ENCODE results near the gene SYN1.
A peak's percentile ranks its signal among the peaks of the same experiment; 100 is the strongest.

Gene SYN1

GRCh38 chrX:47564438-47565085 lies 55.1 kb downstream of the SYN1 start:
- H2AFZ ChIP-seq (ENCODE audit: low read depth, low read length): no peak overlapping the region
- H3K27me3 ChIP-seq (ENCODE audit: control insufficient read depth in 1 of 2, insufficient read depth in 1 of 2, low read length in 2 of 2): peaks cover 0 to 3% of the 10 kb centered on the region in 2 experiments
- H3K14ac ChIP-seq (ENCODE audit: low read length in 2 of 2): no peak overlapping the region
- H4K91ac ChIP-seq (ENCODE audit: low read length): no peak overlapping the region
- H3K9me3 ChIP-seq (ENCODE audit: control insufficient read depth, low read length): no peaks in the 10 kb centered on the region
- H3K4me2 ChIP-seq (ENCODE audit: low read length, poor library complexity, severe bottlenecking): no peak overlapping the region
- no peak overlapping the region for H3K4me3 ChIP-seq (ENCODE audit: insufficient read depth in 1 of 2, low read depth in 1 of 2, low read length in 2 of 2)
- H3K36me3 ChIP-seq (ENCODE audit: control insufficient read depth in 1 of 2, insufficient read depth in 2 of 2, low read depth in 1 of 2, low read length in 2 of 2): peaks cover 42 to 48% of the 10 kb centered on the region in 2 experiments
- H3K18ac ChIP-seq (ENCODE audit: low read depth in 1 of 2, low read length in 2 of 2): no peak overlapping the region
- peaks cover 12% of the 10 kb centered on the region for H3K79me1 ChIP-seq (replicated peaks; ENCODE audit: low read length, poor library complexity, severe bottlenecking)
- no peak overlapping the region for H2BK12ac ChIP-seq (ENCODE audit: low read length in 2 of 2)
- no peak overlapping the region for H3K4ac ChIP-seq (ENCODE audit: low read depth in 1 of 2, low read length in 2 of 2)
- H3K9ac ChIP-seq (ENCODE audit: low read length): no peak overlapping the region
- no peak overlapping the region for H3K27ac ChIP-seq (ENCODE audit: low read length, poor library complexity, severe bottlenecking)
- 80% methylated on average over 4 of the region's 12 CpGs for WGBS
- H2BK5ac ChIP-seq (ENCODE audit: low read depth, low read length, poor library complexity, severe bottlenecking): no peak overlapping the region
- DNase-seq: no peak
- H2BK120ac ChIP-seq (ENCODE audit: low read depth, low read length): no peak overlapping the region
- no peak overlapping the region for H2AK5ac ChIP-seq (ENCODE audit: low read length, severe bottlenecking)
- H4K8ac ChIP-seq (ENCODE audit: low read length): no peak overlapping the region
- H2BK15ac ChIP-seq (ENCODE audit: low read depth, poor library complexity, severe bottlenecking): no peak overlapping the region
- no peak overlapping the region for H3K23ac ChIP-seq (ENCODE audit: low read length in 2 of 2)
- H3K4me1 ChIP-seq (ENCODE audit: control insufficient read depth, insufficient read depth, low read depth, low read length): peaks cover 10% of the 10 kb centered on the region

- Histone ChIP-seq H3K27me3 (ENCODE audit: control insufficient read depth in 1 of 2, insufficient read depth in 1 of 2, low read length in 2 of 2) (peaks cover 0 to 3% of the 10 kb centered on the region in 2 experiments), H3K4me3 (ENCODE audit: insufficient read depth in 1 of 2, low read depth in 1 of 2, low read length in 2 of 2) (no peak overlapping the region), H3K4me2 (ENCODE audit: low read length, poor library complexity, severe bottlenecking) (no peak overlapping the region), H3K9ac (ENCODE audit: low read length) (no peak overlapping the region), H3K4me1 (ENCODE audit: control insufficient read depth, insufficient read depth, low read depth, low read length) (peaks cover 10% of the 10 kb centered on the region), H3K18ac (ENCODE audit: low read depth in 1 of 2, low read length in 2 of 2) (no peak overlapping the region), H3K9me3 (ENCODE audit: control insufficient read depth, low read length) (no peaks in the 10 kb centered on the region), H4K8ac (ENCODE audit: low read length) (no peak overlapping the region), H2BK15ac (ENCODE audit: low read depth, poor library complexity, severe bottlenecking) (no peak overlapping the region), H3K36me3 (ENCODE audit: control insufficient read depth in 1 of 2, insufficient read depth in 2 of 2, low read depth in 1 of 2, low read length in 2 of 2) (peaks cover 35 to 44% of the 10 kb centered on the region in 2 experiments), H2BK12ac (ENCODE audit: low read length in 2 of 2) (no peak overlapping the region), H3K14ac (ENCODE audit: low read length in 2 of 2) (no peak overlapping the region), H2BK120ac (ENCODE audit: low read depth, low read length) (no peak overlapping the region), H3K23ac (ENCODE audit: low read length in 2 of 2) (no peak overlapping the region), H3K27ac (ENCODE audit: low read length, poor library complexity, severe bottlenecking) (no peak overlapping the region), H2BK5ac (ENCODE audit: low read depth, low read length, poor library complexity, severe bottlenecking) (no peak overlapping the region), H3K79me1 (replicated peaks; ENCODE audit: low read length, poor library complexity, severe bottlenecking) (peaks cover 14% of the 10 kb centered on the region), H2AFZ (ENCODE audit: low read depth, low read length) (no peak overlapping the region), H4K91ac (ENCODE audit: low read length) (no peak overlapping the region), H2AK5ac (ENCODE audit: low read length, severe bottlenecking) (no peak overlapping the region), H3K4ac (ENCODE audit: low read depth in 1 of 2, low read length in 2 of 2) (no peak overlapping the region)
- 78% methylated on average over 5 of the region's 8 CpGs for WGBS
- DNase-seq: no peak
Measured at GRCh38 chrX:47563801-47564315, 55.8 kb downstream of the SYN1 start.

GRCh38 chrX:47562615-47563243 lies 56.9 kb downstream of the SYN1 start:
- Histone ChIP-seq H3K27ac (ENCODE audit: low read length, poor library complexity, severe bottlenecking) (no peak overlapping the region), H4K8ac (ENCODE audit: low read length) (no peak overlapping the region), H3K4ac (ENCODE audit: low read depth in 1 of 2, low read length in 2 of 2) (no peak overlapping the region), H2BK12ac (ENCODE audit: low read length in 2 of 2) (no peak overlapping the region), H3K36me3 (ENCODE audit: control insufficient read depth in 1 of 2, insufficient read depth in 2 of 2, low read depth in 1 of 2, low read length in 2 of 2) (peaks cover 28 to 38% of the 10 kb centered on the region in 2 experiments), H3K4me3 (ENCODE audit: insufficient read depth in 1 of 2, low read depth in 1 of 2, low read length in 2 of 2) (no peak overlapping the region), H3K79me1 (replicated peaks; ENCODE audit: low read length, poor library complexity, severe bottlenecking) (peaks cover 12% of the 10 kb centered on the region), H3K4me2 (ENCODE audit: low read length, poor library complexity, severe bottlenecking) (no peak overlapping the region), H3K23ac (ENCODE audit: low read length in 2 of 2) (no peak overlapping the region), H3K9me3 (ENCODE audit: control insufficient read depth, low read length) (no peaks in the 10 kb centered on the region), H2BK15ac (ENCODE audit: low read depth, poor library complexity, severe bottlenecking) (no peak overlapping the region), H2BK120ac (ENCODE audit: low read depth, low read length) (no peak overlapping the region), H3K4me1 (ENCODE audit: control insufficient read depth, insufficient read depth, low read depth, low read length) (peaks cover 10% of the 10 kb centered on the region), H2AFZ (ENCODE audit: low read depth, low read length) (no peak overlapping the region), H2BK5ac (ENCODE audit: low read depth, low read length, poor library complexity, severe bottlenecking) (no peak overlapping the region), H4K91ac (ENCODE audit: low read length) (no peak overlapping the region), H2AK5ac (ENCODE audit: low read length, severe bottlenecking) (no peak overlapping the region), H3K9ac (ENCODE audit: low read length) (peak overlapping the region; percentile 16), H3K27me3 (ENCODE audit: control insufficient read depth in 1 of 2, insufficient read depth in 1 of 2, low read length in 2 of 2) (peaks cover 0 to 3% of the 10 kb centered on the region in 2 experiments), H3K18ac (ENCODE audit: low read depth in 1 of 2, low read length in 2 of 2) (no peak overlapping the region), H3K14ac (ENCODE audit: low read length in 2 of 2) (no peak overlapping the region)
- peak; percentile 47 for DNase-seq
- 76% methylated on average over 9 of the region's 13 CpGs for WGBS

- Histone ChIP-seq H3K27me3 (ENCODE audit: control insufficient read depth in 1 of 2, insufficient read depth in 1 of 2, low read length in 2 of 2) (peaks cover 0 to 3% of the 10 kb centered on the region in 2 experiments), H3K4me1 (ENCODE audit: control insufficient read depth, insufficient read depth, low read depth, low read length) (peaks cover 10% of the 10 kb centered on the region), H3K23ac (ENCODE audit: low read length in 2 of 2) (no peak overlapping the region), H2AFZ (ENCODE audit: low read depth, low read length) (no peak overlapping the region), H3K9ac (ENCODE audit: low read length) (peak overlapping the region; percentile 91), H3K27ac (ENCODE audit: low read length, poor library complexity, severe bottlenecking) (no peak overlapping the region), H3K36me3 (ENCODE audit: control insufficient read depth in 1 of 2, insufficient read depth in 2 of 2, low read depth in 1 of 2, low read length in 2 of 2) (peaks cover 19 to 28% of the 10 kb centered on the region in 2 experiments), H2BK120ac (ENCODE audit: low read depth, low read length) (no peak overlapping the region), H4K8ac (ENCODE audit: low read length) (no peak overlapping the region), H2BK5ac (ENCODE audit: low read depth, low read length, poor library complexity, severe bottlenecking) (no peak overlapping the region), H3K18ac (ENCODE audit: low read depth in 1 of 2, low read length in 2 of 2) (no peak overlapping the region), H3K4me3 (ENCODE audit: insufficient read depth in 1 of 2, low read depth in 1 of 2, low read length in 2 of 2) (peak overlapping the region; percentile 69 to 86), H4K91ac (ENCODE audit: low read length) (no peak overlapping the region), H3K4me2 (ENCODE audit: low read length, poor library complexity, severe bottlenecking) (peak overlapping the region; percentile 91), H2BK15ac (ENCODE audit: low read depth, poor library complexity, severe bottlenecking) (no peak overlapping the region), H3K14ac (ENCODE audit: low read length in 2 of 2) (no peak overlapping the region), H2AK5ac (ENCODE audit: low read length, severe bottlenecking) (no peak overlapping the region), H3K9me3 (ENCODE audit: control insufficient read depth, low read length) (no peaks in the 10 kb centered on the region), H2BK12ac (ENCODE audit: low read length in 2 of 2) (no peak overlapping the region), H3K79me1 (replicated peaks; ENCODE audit: low read length, poor library complexity, severe bottlenecking) (peaks cover 10% of the 10 kb centered on the region), H3K4ac (ENCODE audit: low read depth in 1 of 2, low read length in 2 of 2) (no peak overlapping the region)
- DNase-seq: no peak
- 7% methylated on average over 9 of the region's 9 CpGs for WGBS
Measured at GRCh38 chrX:47561659-47562151, 58.0 kb downstream of the SYN1 start.

Measured in mesenchymal stem cell (in vitro differentiated cells and primary cell).